ENCODE data around the gene PLET1.
"Not testable (repeated sequence)": the region's sequence is repeated elsewhere in the genome, so short reads cannot be mapped to it uniquely, and the experiment has no call there.

Gene PLET1

DNA sequence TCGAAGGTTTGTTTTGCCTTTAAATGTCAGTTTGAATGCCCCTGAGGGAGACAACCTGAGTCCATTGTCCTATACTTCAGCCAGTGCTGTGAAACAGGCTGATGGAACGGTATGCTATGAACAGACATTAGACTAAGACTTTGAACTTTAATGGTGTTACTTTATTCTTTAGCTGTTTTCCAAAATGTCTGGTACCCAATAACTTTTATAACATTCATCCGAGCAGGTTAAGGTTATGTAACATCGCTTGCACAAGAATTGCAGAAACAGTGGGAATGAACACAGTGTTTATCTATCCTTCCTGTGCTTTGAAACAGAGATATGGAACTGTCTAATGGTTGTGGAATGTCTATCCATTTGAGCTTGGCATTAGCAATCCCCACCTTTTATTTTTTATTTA is 46.9 kb downstream of the PLET1 start:
- DNase-seq (ENCODE audit: low read depth in 2 of 3, low spot score in 2 of 3) = no peak

- DNase-seq (ENCODE audit: low read depth in 2 of 3, low spot score in 2 of 3) = no peak
Measured at GRCh38 chr11:112212710-112213109, 48.0 kb downstream of the PLET1 start.

GRCh38 chr11:112212290-112212689 is 48.4 kb downstream of the PLET1 start:
- no peak for DNase-seq (ENCODE audit: low read depth in 2 of 3, low spot score in 2 of 3)

DNA sequence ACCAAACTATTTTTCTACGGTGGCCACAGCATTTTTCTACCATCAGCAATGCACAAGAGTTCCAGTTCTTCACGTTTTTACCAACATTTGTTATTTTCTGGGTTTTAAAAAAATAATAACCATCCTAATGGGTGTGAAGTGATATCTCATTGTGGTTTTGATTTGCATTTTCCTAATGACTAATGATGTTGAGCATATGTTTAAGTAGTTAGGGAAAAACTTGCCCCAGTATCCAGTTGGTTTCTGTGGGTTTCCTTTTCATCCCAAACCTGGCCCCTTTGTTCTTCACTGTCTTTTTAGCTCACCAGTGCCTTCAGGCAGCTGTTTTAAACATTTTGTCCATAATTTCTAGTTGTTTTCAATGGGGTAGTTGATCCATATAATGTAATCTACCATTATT is 49.1 kb downstream of the PLET1 start:
- no peak for DNase-seq (ENCODE audit: low read depth in 2 of 3, low spot score in 2 of 3)

DNA sequence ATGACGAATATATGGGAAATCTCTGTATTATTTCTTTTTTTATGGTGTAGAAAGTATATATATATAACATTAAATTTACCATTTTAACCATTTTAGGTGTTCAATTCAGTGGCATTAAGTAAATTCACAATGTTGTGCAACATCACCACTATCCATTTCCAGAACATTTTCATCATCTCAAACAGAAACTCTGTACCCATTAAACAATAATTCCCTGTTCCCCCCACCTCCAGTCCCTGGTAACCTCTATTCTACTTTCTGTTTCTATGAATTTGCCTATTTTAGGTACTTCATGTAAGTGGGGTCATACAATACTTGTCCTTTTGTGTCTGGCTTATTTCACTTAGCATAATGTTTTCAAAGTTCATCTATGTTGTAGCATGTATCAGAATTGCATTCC is 49.8 kb downstream of the PLET1 start:
- no peak for DNase-seq (ENCODE audit: low read depth in 2 of 3, low spot score in 2 of 3)

DNA sequence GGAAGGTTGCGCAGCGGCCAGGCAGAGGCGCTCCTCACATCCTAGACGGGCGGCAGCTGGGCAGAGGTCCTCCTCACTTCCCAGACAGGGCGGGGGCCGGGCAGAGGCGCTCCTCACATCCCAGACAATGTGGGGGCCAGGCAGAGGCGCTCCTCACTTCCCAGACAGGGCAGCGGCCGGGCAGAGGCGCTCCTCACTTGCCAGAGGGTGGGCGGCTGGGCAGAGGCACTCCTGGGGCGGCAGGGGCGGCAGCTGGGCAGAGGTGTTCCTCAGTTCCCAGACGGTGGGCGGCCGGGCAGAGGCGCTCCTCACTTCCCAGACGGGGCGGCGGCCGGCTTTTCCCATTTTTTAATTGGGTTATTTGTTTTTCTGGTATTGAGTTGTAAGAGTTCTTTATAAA is 54.6 kb downstream of the PLET1 start:
- DNase-seq (ENCODE audit: low read depth in 2 of 3, low spot score in 2 of 3) = no peak

- no peak for DNase-seq (ENCODE audit: low read depth in 2 of 3, low spot score in 2 of 3)
Measured at GRCh38 chr11:112200252-112200651, 60.4 kb downstream of the PLET1 start.

DNA sequence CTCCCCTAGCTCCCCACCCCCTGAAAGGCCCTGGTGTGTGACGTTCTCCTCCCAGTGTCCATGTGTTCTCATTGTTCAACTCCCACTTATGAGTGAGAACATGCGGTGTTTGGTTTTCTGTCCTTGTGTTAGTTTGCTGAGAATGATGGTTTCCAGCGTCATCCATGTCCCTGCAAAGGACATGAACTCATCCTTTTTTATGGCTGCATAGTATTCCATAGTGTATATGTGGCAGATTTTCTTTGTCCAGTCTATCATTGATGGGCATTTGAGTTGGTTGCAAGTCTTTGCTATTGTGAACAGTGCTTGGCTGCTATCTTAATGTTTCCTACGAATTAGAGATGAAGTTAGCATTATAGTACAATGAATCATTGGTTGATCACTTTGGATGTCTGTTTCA is 61.6 kb downstream of the PLET1 start:
- not testable (repeated sequence) for DNase-seq (ENCODE audit: low read depth in 2 of 3, low spot score in 2 of 3)

All from activated CD8-positive, alpha-beta memory T cell treated with anti-CD3 and anti-CD28 coated beads for 48 hours (primary cell).